Neural progenitor cell (in vitro differentiated cells): Measurements from ENCODE around the gene RCAN1.

ENCODE experiments used
- CTCF ChIP-seq: fragments of 200-600 bp; sonication (generic); IDR thresholded peaks from 2 replicates; pipeline ENCODE4 v1.5.1; 2017; ENCODE audit warnings: antibody characterized with exemption, mild to moderate bottlenecking
- EZH2 ChIP-seq: fragments of 200-600 bp; sonication (generic); IDR thresholded peaks from 2 replicates; pipeline ENCODE4 v1.6.1; 2017; ENCODE audit warnings: antibody characterized with exemption, mild to moderate bottlenecking, moderate library complexity
- EZH2phosphoT487 ChIP-seq: fragments of 200-600 bp; sonication (generic); IDR thresholded peaks from 2 replicates; pipeline ENCODE4 v1.6.1; 2017; ENCODE audit warnings: antibody characterized with exemption

DNA sequence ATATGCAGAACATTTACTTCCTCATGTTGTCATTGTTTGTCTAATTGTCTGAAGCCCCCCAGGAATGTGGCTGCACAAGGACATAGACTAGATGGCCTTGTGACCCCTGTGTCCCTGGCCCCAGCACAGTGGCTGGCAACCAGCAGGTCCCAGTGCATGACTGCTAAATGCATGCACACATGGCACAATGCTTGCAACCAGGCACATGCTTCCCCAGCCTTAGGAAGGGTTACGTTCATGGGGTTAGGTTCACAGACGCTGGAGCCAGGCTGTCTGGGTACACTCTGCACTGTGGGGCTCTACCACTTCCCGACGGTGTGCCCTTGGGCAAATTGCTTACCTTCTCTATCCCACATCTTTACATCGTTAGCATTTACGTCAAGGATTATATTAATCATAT is 32.6 kb upstream of the RCAN1 start:
- TF ChIP-seq CTCF, result no peak
- TF ChIP-seq EZH2, result no peak
- no peak for TF ChIP-seq EZH2phosphoT487
